H1 (cell line): ENCODE data around the gene PTPN1. TPM values are rescaled to one million over a fixed set of nuclear protein-coding genes. Genes with fewer than 3 reads are reported as not detected.

Experiments
- EZH2 ChIP-seq: fragments of 200-600 bp; sonication (generic); IDR thresholded peaks from 2 replicates; pipeline ENCODE4 v1.7.1; 2012; ENCODE audit warnings: low read depth, mild to moderate bottlenecking, moderate library complexity, low read length, inconsistent platforms; ENCODE audit not compliant: severe bottlenecking
- HDAC2 ChIP-seq, 2 experiments: fragments of 300-600 bp in 1 of 2; sonication (generic) in 1 of 2; IDR thresholded peaks; 2 replicates each; pipeline ENCODE4 v1.6.1; 2011 to 2012; ENCODE audit warnings: low read depth in 2 of 2, low read length in 2 of 2, mild to moderate bottlenecking in 2 of 2, moderate library complexity in 2 of 2, borderline replicate concordance in 1 of 2, inconsistent platforms in 1 of 2
- POLR2A ChIP-seq, 2 experiments: IDR thresholded peaks; 1 replicate in 1 of 2; 2 replicates in 1 of 2; pipeline ENCODE4 v1.6.1; 2011; ENCODE audit warnings: low read depth in 2 of 2, low read length in 2 of 2, mild to moderate bottlenecking in 2 of 2; ENCODE audit errors: control extremely low read depth in 1 of 2
- polyA plus RNA-seq, 7 experiments: library from polyadenylated mRNA; depleted of rRNA in 3 of 7; stranded (reverse) in 5 of 7; unstranded in 2 of 7; fragments of >200 nt in 5 of 7; fragments of 200-250 nt in 2 of 7; gene quantifications; 1 replicate in 5 of 7; 2 replicates in 1 of 7; 4 replicates in 1 of 7; pipeline versions ENCODE4 v1.2.1 to v1.2.3, GENCODE V29; 2011 to 2013; ENCODE audit warnings: missing spikeins in 2 of 7, mixed read lengths in 2 of 7
- total RNA-seq: library from RNA; stranded (reverse); fragmentation: NEBNext Ultra II Directional; extraction: Animal tissue kit (Norgen Biotek cat#: 25700); gene quantifications from 2 replicates; pipeline ENCODE4 v1.2.1, GENCODE V29; 2021

PTPN1 gene
- total and polyA plus RNA-seq, 2 of the 8 experiments (the other 6 are each of a cell fraction or from before 2014, with no cell fraction given), result 18.6 to 32.1 TPM

DNA sequence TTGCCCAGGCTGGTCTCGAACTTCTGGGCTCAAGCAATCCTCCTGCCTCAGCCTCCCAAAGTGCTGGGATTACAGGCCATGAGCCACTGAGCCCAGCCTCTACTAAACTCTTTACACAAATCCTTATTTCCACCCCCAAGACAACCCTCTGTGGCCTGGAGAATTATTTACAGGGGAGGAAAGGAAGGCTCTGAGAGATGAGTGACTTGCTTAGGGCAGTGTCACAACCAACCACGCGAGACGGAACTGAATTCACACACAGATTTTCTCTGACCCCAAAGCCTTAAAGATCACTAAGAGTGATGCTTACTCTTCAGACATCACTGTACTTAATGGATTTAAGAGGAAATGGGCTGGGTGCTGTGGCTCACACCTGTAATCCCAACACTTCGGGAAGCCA is 95.0 kb downstream of the PTPN1 start (continued):
- TF ChIP-seq EZH2 (no peak), POLR2A (IDR thresholded peaks at IDR 0.05; ENCODE audit: control extremely low read depth in 1 of 2, low read depth in 2 of 2, low read length in 2 of 2) (no peak), HDAC2 (IDR thresholded peaks at IDR 0.05; ENCODE audit: borderline replicate concordance in 1 of 2, low read depth in 2 of 2, low read length in 2 of 2) (no peak)
